ENCODE results near the gene LACTB.

LACTB gene, protein sequence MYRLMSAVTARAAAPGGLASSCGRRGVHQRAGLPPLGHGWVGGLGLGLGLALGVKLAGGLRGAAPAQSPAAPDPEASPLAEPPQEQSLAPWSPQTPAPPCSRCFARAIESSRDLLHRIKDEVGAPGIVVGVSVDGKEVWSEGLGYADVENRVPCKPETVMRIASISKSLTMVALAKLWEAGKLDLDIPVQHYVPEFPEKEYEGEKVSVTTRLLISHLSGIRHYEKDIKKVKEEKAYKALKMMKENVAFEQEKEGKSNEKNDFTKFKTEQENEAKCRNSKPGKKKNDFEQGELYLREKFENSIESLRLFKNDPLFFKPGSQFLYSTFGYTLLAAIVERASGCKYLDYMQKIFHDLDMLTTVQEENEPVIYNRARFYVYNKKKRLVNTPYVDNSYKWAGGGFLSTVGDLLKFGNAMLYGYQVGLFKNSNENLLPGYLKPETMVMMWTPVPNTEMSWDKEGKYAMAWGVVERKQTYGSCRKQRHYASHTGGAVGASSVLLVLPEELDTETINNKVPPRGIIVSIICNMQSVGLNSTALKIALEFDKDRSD

DNA sequence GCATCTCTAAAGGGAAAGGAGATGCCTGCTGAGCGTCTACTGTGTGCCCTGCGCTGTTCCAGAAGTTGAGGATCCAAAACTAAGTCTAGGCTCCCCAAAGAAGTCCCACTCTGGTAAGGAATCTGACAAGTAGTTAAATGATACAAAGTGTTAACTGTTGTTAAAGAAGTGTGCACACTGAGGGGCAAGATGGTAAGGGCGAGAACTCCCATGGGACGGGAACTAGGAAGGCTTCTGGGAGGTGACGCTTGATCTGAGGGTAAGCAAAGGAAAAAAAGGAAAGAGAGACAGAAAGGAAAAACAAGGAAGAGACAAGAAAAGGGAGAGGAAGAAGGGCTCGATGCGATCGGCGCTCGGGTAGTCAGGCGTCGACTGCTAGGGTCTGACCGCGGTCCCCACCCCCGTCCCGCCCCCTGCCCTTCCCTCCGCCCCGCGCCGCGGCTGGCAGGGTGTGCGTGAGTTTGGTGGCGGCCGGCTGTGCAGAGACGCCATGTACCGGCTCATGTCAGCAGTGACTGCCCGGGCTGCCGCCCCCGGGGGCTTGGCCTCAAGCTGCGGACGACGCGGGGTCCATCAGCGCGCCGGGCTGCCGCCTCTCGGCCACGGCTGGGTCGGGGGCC lies at the start of gene LACTB:
TSS of gene LACTB (plus strand) at position 480 of the 620 bp plus-strand sequence. CDS start at position 491, 11 bp downstream.
- peak; percentile 61 to 65 for DNase-seq (ENCODE audit: extremely low read depth in 1 of 2, low read depth in 1 of 2)

DNA sequence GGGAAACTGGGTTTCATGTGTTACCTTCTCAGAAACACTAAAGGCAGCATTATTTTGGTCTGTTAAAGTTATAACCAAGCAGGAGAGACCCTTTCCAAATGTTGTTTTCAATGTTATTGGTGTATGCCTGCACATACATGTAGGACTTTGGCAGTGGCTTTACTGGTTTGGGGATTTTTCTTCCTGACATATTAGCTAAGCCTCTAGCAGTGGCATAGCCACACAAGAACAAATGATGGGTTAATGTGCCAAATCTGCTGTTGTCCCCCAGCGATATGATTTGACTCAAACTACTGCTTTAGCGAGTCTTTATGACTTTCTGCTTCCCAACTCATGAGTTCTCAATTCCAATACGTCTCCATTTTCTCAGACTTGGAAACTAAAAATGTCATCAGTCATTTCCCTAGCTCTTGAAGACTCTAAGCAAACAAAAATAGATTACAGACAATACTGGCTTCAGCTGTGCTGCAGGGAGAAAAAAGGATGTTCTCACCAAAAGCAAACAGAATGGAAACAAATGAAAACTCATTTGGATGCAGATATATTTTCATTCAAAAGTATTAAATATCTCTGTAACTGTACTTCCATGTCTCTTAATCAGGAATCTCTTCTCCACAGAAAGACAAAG lies 49.5 kb upstream of the LACTB start:
- no peak for DNase-seq (ENCODE audit: extremely low read depth in 1 of 2, low read depth in 1 of 2)

DNA sequence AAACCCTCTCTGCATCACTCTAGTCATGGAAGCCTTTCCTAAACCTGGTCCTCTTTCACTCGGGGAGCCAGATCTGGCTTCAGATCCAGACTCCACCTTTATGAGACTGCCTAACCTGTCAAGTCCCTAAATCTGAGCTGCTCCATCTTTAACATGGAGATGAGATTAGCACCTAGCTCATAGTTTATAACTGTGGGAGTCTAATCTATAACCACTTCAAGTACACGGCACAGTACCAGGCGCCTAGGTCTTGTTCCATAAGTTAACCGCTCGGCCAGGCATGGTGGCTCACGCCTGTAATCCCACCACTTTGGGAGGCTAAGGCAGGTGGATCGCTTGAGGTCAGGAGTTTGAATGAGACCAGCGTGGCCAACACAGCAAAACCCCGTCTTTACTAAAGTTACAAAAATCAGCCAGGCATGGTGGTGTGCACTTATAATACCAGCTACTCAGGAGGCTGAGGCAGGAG lies 48.8 kb upstream of the LACTB start:
- no peak for DNase-seq (ENCODE audit: extremely low read depth in 1 of 2, low read depth in 1 of 2)

DNA sequence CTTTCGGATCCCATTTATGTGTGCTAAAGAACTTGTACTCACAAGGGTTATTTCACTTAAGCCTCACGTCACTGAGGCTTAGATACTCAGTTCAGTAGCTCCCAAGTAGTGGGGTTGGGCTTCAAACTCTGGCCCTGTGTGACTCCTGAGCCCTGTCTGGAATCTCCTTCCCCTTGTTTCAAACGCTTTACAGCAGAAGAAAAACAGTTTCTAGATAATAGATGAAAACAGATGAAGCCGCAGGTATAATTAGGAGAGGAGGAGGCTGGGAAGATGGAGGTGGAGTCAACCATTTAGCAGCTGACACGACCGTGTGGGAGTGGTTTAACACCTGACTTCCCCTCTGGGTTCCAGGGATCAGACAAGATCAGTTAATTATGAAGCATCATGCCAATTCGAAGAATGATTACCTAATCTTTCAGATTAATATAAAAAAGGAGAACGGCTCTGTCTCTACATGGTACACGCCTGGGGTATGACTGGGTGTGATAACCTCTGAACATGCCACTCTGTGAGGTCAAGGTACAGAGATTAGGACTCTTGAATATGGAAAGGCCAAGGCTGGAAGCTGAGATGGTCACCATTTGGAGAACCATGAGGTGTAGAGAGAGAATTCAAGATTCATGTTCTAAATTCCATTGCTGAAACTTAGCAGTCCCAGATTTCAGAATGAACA lies 48.0 kb upstream of the LACTB start:
- no peak for DNase-seq (ENCODE audit: extremely low read depth in 1 of 2, low read depth in 1 of 2)

DNA sequence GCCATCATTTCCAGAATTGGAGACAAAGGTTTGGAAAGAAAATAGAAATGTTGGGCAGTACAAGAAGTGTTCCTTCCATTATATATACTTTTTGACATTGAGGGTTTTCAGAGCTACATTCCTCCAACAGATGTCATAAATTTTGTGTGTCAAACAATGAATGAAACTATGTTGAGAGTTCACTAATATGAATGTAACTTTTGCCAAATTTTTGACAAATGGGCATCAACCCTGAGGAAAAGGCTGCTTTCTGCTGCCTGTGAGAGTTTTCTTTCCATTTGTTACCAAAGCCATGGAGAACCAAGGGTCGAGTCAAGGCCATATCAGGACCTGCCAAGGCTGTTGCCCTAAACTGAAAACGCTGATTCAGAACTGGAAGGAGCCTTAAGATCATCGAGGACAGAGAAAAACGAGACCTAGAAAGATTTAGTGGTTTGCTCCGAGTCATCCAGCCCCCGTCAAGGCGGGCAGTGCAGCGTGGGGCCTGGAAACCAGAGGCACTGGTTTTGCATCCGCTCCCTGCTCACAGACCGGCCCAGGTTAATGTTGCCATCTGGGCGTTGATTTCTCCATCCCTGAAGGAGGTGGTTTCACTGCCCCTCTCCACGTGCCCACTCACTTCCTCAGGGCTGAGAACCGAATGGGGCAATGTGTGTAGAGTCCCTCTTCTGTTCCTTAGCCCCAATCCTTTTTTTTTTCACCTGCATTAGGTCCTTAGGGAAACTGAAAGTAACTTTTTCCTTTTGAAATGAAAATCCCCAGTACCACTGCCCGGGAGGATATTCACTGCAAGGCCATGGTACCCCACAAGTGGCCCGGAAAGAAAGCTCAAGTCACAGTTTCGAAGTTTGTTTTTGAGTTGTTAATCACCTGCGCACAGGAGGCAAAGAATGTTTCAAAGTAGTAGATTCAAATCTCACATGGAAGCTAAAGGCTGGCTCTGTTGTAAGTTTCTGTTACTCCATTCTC lies 46.4 kb upstream of the LACTB start:
- DNase-seq (ENCODE audit: extremely low read depth in 1 of 2, low read depth in 1 of 2) = no peak

DNA sequence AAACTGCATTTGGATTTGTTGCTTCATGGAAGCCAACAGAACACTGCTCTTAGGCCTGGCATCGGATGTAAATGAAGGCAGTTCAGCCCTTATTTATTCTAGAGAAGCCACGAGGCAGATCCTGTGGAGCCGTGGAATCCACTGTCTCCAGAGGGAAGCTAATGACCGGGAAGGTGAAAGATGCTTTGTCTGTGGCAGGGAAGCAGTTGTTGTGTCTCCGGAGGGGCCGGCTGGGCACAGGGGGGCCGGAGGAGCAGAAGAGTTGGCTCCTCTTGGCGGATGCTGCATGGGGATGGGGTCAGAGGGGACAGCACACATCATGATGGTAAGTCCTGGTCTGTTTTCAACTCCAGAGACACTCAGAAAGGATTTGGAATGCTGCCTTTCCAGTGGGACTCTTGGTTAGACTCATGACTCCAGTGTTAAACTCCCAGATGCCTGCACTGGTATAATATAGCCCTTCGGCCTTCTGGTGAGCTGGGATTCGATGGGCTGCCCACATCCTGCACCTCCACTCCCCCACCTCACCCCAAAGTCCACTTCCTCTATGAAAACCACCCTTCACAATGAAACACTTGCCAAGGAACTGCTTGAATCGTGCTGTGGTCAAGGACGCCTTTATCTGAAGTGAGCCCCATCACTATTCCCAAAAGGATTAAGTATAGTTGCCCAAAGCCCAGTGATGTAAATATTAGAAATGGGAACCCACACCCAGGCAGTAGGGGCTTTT lies 45.5 kb upstream of the LACTB start:
- DNase-seq (ENCODE audit: extremely low read depth in 1 of 2, low read depth in 1 of 2) = no peak

DNA sequence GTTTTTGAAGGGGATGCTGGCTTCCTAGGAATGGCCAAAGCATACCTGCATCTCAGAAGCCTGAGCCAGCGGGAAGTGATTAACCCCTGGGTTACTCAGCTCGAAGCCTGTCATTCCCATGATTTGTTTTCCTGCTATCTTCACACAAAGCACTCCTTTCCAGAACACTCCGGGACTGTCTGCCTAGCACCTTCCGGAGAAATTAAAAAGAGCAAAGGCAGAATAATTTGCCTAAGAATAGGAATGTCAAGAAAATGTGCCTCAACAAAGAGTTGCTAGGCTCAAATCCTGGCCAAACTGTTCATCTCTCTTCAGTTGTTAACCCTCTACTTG lies 45.0 kb upstream of the LACTB start:
- DNase-seq (ENCODE audit: extremely low read depth in 1 of 2, low read depth in 1 of 2) = no peak

DNA sequence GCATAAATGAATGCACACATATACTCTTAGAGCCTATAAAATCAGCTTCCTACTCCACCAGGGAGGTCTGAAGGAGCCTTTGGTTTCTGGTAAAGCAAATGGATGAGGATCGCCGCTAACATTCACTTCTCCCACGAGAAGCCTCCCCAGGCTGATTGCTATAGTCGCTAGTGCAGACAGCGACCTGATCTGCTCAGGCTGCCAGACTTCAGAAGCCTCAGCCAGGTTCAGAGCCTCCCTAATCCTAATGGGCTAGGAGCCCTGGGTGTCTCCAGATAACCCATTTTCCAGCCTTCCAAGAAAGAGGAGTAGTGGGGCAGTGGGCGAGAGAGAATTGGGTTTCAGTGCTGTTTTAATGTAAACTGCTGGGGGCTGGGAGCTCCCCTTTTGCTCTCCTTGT lies 43.7 kb upstream of the LACTB start:
- DNase-seq (ENCODE audit: extremely low read depth in 1 of 2, low read depth in 1 of 2) = no peak

DNA sequence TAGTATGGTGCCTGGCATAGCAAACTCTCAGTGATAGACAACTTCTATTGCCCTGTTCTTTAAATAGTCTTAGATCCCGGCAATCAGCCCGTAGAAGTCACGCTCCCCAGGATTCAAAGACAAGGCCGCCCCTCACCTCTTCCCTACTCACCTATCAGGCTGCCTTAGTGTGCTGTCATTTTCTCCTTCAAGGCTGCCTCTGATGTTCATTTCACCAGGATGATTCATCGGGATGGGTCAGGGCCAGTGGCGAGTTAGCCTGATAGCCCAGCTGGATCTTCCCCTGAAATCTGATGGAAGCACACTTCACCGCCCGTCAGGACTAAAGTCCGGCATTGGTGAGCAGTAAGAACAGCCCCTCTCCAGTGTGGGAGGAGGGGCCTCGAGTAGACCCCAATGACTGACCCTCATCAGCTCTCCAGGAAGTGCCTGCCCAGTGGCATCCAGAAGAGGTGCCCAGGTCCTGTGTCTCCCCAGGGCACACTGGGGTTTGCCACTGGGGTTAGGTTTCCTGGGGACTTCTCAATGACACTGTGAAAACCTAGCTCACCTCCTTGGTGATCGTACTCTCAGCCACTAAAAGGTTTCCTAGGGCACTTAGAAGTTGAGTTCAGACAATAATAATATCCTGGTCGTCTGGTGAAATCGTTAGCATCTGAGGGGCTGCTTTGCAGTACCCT lies 41.6 kb upstream of the LACTB start:
- DNase-seq (ENCODE audit: extremely low read depth in 1 of 2, low read depth in 1 of 2) = no peak

DNA sequence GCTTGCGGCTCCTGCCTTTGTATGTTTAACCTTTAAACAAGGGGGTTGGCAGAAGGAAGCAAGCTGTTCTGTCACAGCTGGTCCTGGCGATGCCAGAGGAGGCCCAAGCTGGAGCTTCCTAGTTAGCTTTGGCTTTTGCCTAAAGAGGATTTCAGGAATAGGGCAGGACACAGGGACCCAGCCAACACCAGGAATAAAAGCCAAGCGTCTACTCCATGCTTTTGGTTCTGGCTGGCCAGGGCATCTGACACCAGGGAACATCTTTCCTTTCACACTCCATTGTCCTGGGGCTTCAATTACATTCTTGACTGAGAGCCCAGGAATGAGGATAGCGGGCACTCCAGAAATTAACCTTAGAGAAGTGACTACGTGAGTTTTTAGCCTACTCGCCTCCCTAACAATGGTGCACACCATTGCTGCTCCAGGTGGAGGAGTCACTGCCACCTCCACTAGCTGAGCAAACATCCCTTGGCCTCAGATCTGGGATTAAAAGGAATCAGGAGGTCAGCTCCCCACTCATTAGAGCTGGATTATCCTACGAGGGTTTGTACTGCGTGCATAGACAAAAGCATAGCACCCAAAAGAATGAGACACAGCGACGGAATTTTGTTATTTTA lies 40.9 kb upstream of the LACTB start:
- no peak for DNase-seq (ENCODE audit: extremely low read depth in 1 of 2, low read depth in 1 of 2)

DNA sequence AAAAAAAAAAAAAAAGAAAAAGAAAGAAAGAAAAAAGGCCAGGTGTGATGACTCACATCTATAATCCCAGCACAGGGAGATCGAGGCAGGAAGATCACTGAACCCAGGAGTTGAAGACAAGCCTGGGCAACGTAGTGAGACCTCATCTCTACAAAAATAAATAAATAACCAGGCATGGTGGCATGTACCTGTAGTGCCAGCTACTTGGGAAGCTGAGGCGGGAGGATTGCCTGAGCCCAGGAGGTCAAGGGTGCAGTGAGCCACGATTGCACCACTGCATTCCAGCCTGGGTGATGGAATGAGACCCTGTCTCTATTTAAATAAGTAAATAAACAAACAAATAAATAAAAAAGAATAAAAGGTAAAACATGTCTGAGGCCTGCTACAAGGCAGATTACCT lies 39.3 kb upstream of the LACTB start:
- DNase-seq (ENCODE audit: extremely low read depth in 1 of 2, low read depth in 1 of 2) = no peak

DNA sequence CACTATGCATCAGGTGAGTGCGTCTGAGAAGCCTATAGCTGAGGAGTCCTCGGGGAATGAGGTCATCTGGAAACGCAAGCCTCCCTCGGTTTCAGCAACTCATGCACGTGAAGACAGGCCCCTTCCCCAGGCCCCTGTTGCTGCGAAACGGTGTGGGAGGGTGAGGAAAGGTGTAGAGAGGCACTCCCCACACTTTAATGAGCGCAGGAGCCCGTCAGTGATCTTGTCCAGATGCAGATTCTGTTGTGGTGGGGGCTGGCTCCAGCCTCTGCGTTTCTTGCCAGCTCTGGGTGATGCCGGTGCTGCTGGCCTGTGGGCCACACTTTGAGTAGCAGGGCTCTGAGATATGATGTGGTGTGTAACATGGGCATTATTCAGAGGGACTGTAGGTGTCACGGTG lies 38.6 kb upstream of the LACTB start:
- no peak for DNase-seq (ENCODE audit: extremely low read depth in 1 of 2, low read depth in 1 of 2)

DNA sequence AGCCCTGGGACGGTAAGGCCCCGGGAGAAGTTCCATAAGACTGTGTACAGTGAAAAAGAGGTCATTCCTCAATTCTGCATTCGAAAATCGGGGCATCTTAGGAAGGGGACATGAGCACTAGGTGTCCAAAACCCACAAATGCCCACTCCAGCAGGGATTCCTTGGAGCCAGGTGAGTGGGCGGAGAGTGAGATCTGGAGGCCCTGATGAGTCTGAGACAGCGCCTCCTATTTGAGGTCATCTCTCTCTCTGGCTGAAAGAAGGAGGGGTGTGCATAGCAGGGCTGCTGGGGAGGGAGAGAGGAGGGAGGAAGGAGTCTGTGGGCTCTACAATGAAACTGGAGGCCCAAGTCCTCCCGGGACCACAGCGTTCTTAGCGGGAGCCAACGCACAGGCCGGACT lies 38.1 kb upstream of the LACTB start:
- no peak for DNase-seq (ENCODE audit: extremely low read depth in 1 of 2, low read depth in 1 of 2)

DNA sequence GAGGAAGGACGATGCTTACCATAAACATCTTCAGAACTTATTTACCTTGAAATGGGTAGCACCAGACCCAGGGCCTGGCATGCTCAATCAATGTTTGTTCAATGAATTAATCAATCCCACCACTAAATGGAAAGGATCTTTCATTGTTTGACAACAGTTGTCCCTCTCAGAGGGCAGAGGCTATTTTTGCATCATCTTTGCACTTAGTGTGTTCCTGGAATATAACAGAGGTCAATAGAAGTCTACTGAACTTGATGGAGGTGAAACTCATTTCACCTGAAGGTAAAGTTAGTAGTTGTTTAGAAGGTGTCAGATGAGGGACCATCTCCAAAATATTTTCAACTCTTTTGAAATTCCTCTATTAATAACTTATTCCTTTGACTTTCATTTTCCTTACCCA lies 36.9 kb upstream of the LACTB start:
- no peak for DNase-seq (ENCODE audit: extremely low read depth in 1 of 2, low read depth in 1 of 2)

DNA sequence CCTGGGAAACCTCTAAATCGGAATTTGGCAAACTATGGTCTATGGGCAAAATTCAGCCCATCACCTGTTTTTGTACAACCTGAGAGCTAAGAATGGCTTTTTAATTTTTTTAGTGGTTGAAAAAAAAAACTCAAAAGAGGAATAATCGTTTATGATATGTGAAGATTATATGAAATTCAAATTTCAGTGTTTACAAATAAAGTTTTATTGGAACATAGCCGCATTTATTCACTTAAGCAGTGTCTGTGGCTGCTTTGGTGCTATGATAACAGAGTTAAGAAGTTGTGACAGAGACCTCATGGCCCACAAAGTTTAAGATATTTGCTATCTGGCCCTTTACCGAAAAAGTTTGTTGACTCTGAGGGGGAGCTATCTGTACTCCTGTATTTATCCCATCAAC lies 36.4 kb upstream of the LACTB start:
- DNase-seq (ENCODE audit: extremely low read depth in 1 of 2, low read depth in 1 of 2) = no peak

DNA sequence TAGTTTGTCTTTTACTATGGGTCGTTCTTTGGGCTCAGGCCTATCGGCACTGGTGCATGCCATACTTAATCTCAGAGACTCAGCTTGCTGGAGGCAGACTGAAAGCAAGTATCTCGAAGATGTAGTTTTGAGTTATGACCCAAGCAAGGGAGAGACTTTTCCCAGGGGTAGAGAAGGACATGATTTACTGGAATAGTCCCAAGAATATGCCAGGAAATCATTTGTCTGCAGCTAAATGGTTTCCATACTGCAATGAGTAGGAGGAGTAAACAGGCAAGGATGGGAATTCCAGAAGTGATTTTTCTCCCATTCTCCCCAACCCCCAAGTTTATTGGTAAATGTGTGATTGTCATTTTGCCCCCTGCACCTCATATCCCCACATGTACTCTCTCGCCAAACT lies 35.4 kb upstream of the LACTB start:
- DNase-seq (ENCODE audit: extremely low read depth in 1 of 2, low read depth in 1 of 2) = no peak

DNA sequence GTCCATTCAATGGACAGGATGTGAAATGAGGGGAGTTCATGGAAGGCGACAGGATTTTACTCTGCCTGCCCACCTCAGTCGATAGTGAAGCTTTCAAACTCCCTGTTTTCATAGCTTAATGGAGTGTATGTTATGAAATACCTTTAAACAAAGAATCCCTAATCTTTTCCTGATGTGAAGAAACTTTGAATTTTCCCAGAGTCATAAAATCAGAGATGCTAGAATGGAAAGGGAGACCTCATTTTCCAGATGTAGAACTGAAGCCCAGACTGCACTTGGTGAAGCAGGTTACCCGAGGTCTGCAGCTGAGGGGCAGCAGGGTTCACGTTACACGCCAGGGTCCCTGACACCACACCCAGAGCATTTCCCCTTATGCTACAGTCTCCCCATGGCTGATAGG lies 34.7 kb upstream of the LACTB start:
- no peak for DNase-seq (ENCODE audit: extremely low read depth in 1 of 2, low read depth in 1 of 2)

DNA sequence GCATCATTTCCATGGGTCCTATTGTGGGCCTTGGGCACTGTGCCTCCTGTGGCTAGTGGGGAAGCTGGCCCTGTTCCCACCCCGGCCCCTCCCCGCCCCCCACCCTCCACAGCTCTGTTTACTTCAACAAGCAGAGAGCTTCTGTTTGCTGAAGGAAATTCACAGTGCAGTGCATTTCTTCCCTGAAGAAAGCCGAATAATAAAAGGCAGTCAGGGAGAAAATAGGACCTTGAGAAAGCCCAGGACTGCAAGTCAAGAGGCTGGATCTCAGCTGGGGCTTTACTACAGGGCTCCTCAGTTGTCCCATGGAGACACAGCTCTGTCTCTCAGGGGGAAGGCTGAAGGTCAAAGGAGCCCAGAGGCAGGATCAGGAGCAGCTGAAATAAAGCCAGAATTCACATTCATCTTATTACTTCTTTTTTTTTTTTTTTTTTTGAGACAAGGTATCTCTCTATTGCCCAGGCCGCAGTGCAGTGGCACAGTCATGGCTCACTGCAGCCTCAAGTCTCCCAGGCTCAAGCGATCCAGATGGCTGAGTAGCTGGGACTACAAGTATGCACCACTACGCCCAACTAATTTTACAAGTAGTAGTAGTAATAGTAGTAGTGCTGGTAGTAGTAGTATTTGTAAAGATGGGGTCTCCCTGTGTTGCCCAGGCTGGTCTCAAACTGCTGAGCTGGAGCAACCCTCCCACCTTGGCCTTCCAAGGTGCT lies 33.0 kb upstream of the LACTB start:
- DNase-seq (ENCODE audit: extremely low read depth in 1 of 2, low read depth in 1 of 2) = no peak

All from stimulated activated CD8-positive, alpha-beta memory T cell treated with anti-CD3 and anti-CD28 coated beads, Interleukin-7, amount 100 ng/mL, for 48 hours (primary cell).